OCI-LY7 (cell line): ENCODE measurements around the gene ADNP2. TPM values are rescaled to one million over a fixed set of nuclear protein-coding genes. Genes with fewer than 3 reads are reported as not detected.
A peak's percentile ranks its signal among the peaks of the same experiment; 100 is the strongest.

Source experiments
- BruUV-seq: library from RNA; stranded (reverse); fragments of 400-500 nt; replicated peaks from 2 replicates; lab custom pipeline; 2021; lab: Mats Ljungman, UMichigan
- CTCF ChIA-PET: fragments of 300-600 bp; sonication (Branson Sonifier 250); formaldehyde crosslinking; loops from one replicate; lab custom pipeline; 2022; ENCODE audit warnings: antibody characterized with exemption; ENCODE audit not compliant: unreplicated experiment; lab: Charles Lee
- POLR2A ChIA-PET: fragments of 300-600 bp; sonication (Branson Sonifier 250); formaldehyde crosslinking; loops from one replicate; lab custom pipeline; 2022; ENCODE audit warnings: antibody characterized with exemption; lab: Charles Lee
- DNase-seq: peaks from one replicate; pipeline ENCODE4 v3.0.0-alpha.2; 2015; ENCODE audit warnings: low spot score
- H2AFZ ChIP-seq: fragments of 200-600 bp; sonication (generic), shearing (Covaris generic); 2 replicates; pipeline ENCODE4 v1.6.1; 2014; ENCODE audit warnings: mild to moderate bottlenecking, antibody characterized with exemption, low read length, moderate library complexity
- H3K27ac ChIP-seq: fragments of 200-600 bp; sonication (generic); 2 replicates; pipeline ENCODE4 v1.5.1; 2014; ENCODE audit warnings: mixed run types, low read depth, mild to moderate bottlenecking, moderate library complexity, low read length, inconsistent platforms; ENCODE audit not compliant: poor library complexity, severe bottlenecking
- H3K36me3 ChIP-seq: fragments of 200-600 bp; sonication (generic); 2 replicates; pipeline ENCODE4 v1.6.1; 2014; ENCODE audit warnings: mild to moderate bottlenecking, antibody characterized with exemption, low read length, moderate library complexity, mixed read lengths; ENCODE audit not compliant: insufficient read depth
- H3K4me1 ChIP-seq: fragments of 200-600 bp; sonication (generic); 2 replicates; pipeline ENCODE4 v1.5.1; 2014; ENCODE audit warnings: mild to moderate bottlenecking, low read length; ENCODE audit not compliant: insufficient read depth, poor library complexity, severe bottlenecking
- H3K4me2 ChIP-seq: fragments of 200-600 bp; sonication (generic); 2 replicates; pipeline ENCODE4 v1.6.1; 2014; ENCODE audit warnings: mild to moderate bottlenecking, low read length
- H3K4me3 ChIP-seq: fragments of 200-600 bp; sonication (generic); 2 replicates; pipeline ENCODE4 v1.5.1; 2014; ENCODE audit warnings: mild to moderate bottlenecking, low read depth, low read length; ENCODE audit not compliant: poor library complexity, severe bottlenecking
- H3K79me2 ChIP-seq: fragments of 200-600 bp; sonication (generic); 2 replicates; pipeline ENCODE4 v1.6.1; 2016; ENCODE audit warnings: low read depth, mild to moderate bottlenecking, low read length, moderate library complexity, mixed read lengths; ENCODE audit not compliant: insufficient read depth
- H3K9me2 ChIP-seq: fragments of 200-600 bp; sonication (generic); 2 replicates; pipeline ENCODE4 v1.6.1; 2016; ENCODE audit warnings: mild to moderate bottlenecking, low read length, mixed read lengths; ENCODE audit not compliant: insufficient read depth
- H3K9me3 ChIP-seq: fragments of 200-600 bp; sonication (generic); 2 replicates; pipeline ENCODE4 v1.6.1; 2014; ENCODE audit warnings: mild to moderate bottlenecking, mixed run types, low read length, mixed read lengths
- H4K20me1 ChIP-seq: fragments of 200-600 bp; sonication (generic); 2 replicates; pipeline ENCODE4 v1.6.1; 2014; ENCODE audit warnings: mild to moderate bottlenecking, antibody characterized with exemption, low read length, moderate library complexity, mixed read lengths; ENCODE audit not compliant: insufficient read depth
- CTCF ChIP-seq: fragments of 200-600 bp; sonication (generic); conservative IDR thresholded peaks from 2 replicates; pipeline ENCODE4 v1.5.1; 2014; ENCODE audit warnings: mild to moderate bottlenecking, antibody characterized with exemption, low read length, moderate library complexity, mixed read lengths
- EZH2phosphoT487 ChIP-seq: fragments of 200-600 bp; sonication (generic); IDR thresholded peaks from 2 replicates; pipeline ENCODE4 v1.6.1; 2018; ENCODE audit warnings: low read depth, borderline replicate concordance, mild to moderate bottlenecking, mixed run types, antibody characterized with exemption, low read length, moderate library complexity, mixed read lengths
- intact Hi-C: fragments of 100-400 bp; cut with micrococcal nuclease; formaldehyde crosslinking; loops from one replicate; pipeline ENCODE4 v1.10.0; 2022; ENCODE audit not compliant: unreplicated experiment
- total RNA-seq, 2 experiments: library from RNA; depleted of rRNA in 1 of 2; stranded (reverse); fragments of >200 nt in 1 of 2; shearing (Covaris generic) in 1 of 2; gene quantifications; 2 replicates each; pipeline ENCODE4 v1.2.3, GENCODE V29; 2014 to 2022

ADNP2 gene
- total RNA-seq, 2 experiments from 2014 or later: 14.0 to 14.9 TPM

GRCh38 chr18:80108121-80108536 lies 933 bp upstream of the ADNP2 start:
- Histone ChIP-seq H3K4me1 (peaks cover 23% of the 10 kb centered on the region), H3K9me3 (no peaks in the 10 kb centered on the region), H2AFZ (no peak overlapping the region; the same call in 1 of the 2 replicates), H3K36me3 (peaks cover 23% of the 10 kb centered on the region), H3K4me3 (no peak overlapping the region), H3K79me2 (peaks cover 35% of the 10 kb centered on the region), H4K20me1 (peaks cover 11% of the 10 kb centered on the region), H3K27ac (no peak overlapping the region), H3K4me2 (no peak overlapping the region), H3K9me2 (no peaks in the 10 kb centered on the region)
- no peak for DNase-seq
- intact Hi-C loops: loop anchor here (5.0 kb wide), 1 partner anchor 76 kb away; the partner anchor contains the start of gene RBFA
- POLR2A ChIA-PET: no interaction called here
- no peak for TF ChIP-seq EZH2phosphoT487
- TF ChIP-seq CTCF: no peak
- BruUV-seq: no TSS peak
- CTCF ChIA-PET: no interaction called here

DNA sequence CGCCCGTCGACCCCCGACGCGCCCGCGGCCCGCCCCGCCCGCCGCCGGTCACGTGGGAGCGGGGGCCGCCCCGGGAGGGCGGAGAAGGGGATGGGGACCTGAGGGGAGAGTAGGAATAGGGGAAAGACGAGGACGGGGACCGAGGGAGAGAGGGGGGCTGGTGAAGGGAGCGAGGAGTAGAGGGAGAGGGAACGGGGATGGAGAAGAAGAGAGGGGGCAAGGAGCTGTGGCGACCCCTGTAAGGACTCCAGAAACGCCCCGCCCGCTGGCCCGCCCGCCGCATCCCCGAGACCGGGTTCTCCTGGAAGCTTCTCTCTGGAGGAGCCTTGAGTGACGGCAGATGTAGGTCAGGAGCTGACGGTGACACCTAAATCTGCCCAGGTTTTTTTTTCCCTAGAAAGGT lies 615 bp downstream of the ADNP2 start:
- H3K9me3 ChIP-seq: no peaks in the 10 kb centered on the region
- H3K4me2 ChIP-seq: peak overlapping the region; percentile 91
- ChIA-PET POLR2A (no interaction called here), CTCF (no interaction called here)
- no TSS peak for BruUV-seq
- TF ChIP-seq CTCF (no peak), EZH2phosphoT487 (no peak)
- peaks cover 28% of the 10 kb centered on the region for H3K36me3 ChIP-seq
- intact Hi-C loops: loop anchor here (5.0 kb wide), 1 partner anchor 77 kb away; the partner anchor contains the start of gene RBFA
- H4K20me1 ChIP-seq: peaks cover 11% of the 10 kb centered on the region
- peak; percentile 20 for DNase-seq
- peaks cover 50% of the 10 kb centered on the region for H3K79me2 ChIP-seq
- H2AFZ ChIP-seq: no peak overlapping the region
- peaks cover 24% of the 10 kb centered on the region for H3K4me1 ChIP-seq
- H3K27ac ChIP-seq: no peak overlapping the region
- peak overlapping the region; percentile 78 for H3K4me3 ChIP-seq
- H3K9me2 ChIP-seq: no peaks in the 10 kb centered on the region

- no peaks in the 10 kb centered on the region for H3K9me2 ChIP-seq
- intact Hi-C loops: no loop called here
- TF ChIP-seq EZH2phosphoT487: no peak
- no peak for TF ChIP-seq CTCF
- H3K36me3 ChIP-seq: peaks cover 41% of the 10 kb centered on the region
- DNase-seq: no peak
- H2AFZ ChIP-seq: no peak overlapping the region
- H3K9me3 ChIP-seq: no peaks in the 10 kb centered on the region
- H3K79me2 ChIP-seq: peaks cover 81% of the 10 kb centered on the region
- no peak overlapping the region for H3K27ac ChIP-seq
- no TSS peak for BruUV-seq
- ChIA-PET CTCF (no interaction called here), POLR2A (interaction anchor here (1.4 kb wide), 1 partner anchor 11 kb away, joined by 4 read pairs; no protein-coding TSS in a partner anchor)
- H4K20me1 ChIP-seq: peaks cover 11% of the 10 kb centered on the region
- peaks cover 18% of the 10 kb centered on the region for H3K4me1 ChIP-seq
- no peak overlapping the region for H3K4me3 ChIP-seq
- no peak overlapping the region for H3K4me2 ChIP-seq
Measured at GRCh38 chr18:80112624-80113248, 3.7 kb downstream of the ADNP2 start.
